ENCODE results near the gene CPSF7.

The CPSF7 gene

GRCh38 chr11:61353131-61354067, 76.4 kb downstream of the CPSF7 start:
- no peak for DNase-seq
